Duodenal mucosa (tissue), 2 donors: Measurements from ENCODE around the gene ZHX3.
"Not testable (repeated sequence)": the region's sequence is repeated elsewhere in the genome, so short reads cannot be mapped to it uniquely, and the experiment has no call there.

Experiments used
- H3K27ac ChIP-seq: one replicate; pipeline ENCODE4 v1.7.0; 2013; ENCODE audit warnings: low read depth, low read length
- H3K27me3 ChIP-seq, 2 donors: one replicate each; pipeline ENCODE4 v1.7.0; 2013; ENCODE audit warnings: low read length in 2 of 2, control low read depth in 1 of 2; ENCODE audit not compliant: insufficient read depth in 2 of 2, control insufficient read depth in 1 of 2
- H3K36me3 ChIP-seq, 2 donors: one replicate each; pipeline ENCODE4 v1.7.0; 2013; ENCODE audit warnings: low read length in 2 of 2, control low read depth in 1 of 2; ENCODE audit not compliant: insufficient read depth in 2 of 2, control insufficient read depth in 1 of 2
- H3K4me1 ChIP-seq, 2 donors: one replicate each; pipeline ENCODE4 v1.7.0; 2013; ENCODE audit warnings: low read length in 2 of 2, control low read depth in 1 of 2; ENCODE audit not compliant: insufficient read depth in 2 of 2, control insufficient read depth in 1 of 2
- H3K4me3 ChIP-seq, 2 donors: one replicate each; pipeline ENCODE4 v1.7.0; 2013; ENCODE audit warnings: low read length in 2 of 2, low read depth in 1 of 2
- H3K9ac ChIP-seq, 2 donors: one replicate each; pipeline ENCODE4 v1.7.0; 2013; ENCODE audit warnings: low read length in 2 of 2, low read depth in 1 of 2
- H3K9me3 ChIP-seq, 2 donors: one replicate each; pipeline ENCODE4 v1.7.0; 2013; ENCODE audit warnings: low read length in 2 of 2, control low read depth in 1 of 2; ENCODE audit not compliant: control insufficient read depth in 1 of 2

ZHX3 gene

DNA sequence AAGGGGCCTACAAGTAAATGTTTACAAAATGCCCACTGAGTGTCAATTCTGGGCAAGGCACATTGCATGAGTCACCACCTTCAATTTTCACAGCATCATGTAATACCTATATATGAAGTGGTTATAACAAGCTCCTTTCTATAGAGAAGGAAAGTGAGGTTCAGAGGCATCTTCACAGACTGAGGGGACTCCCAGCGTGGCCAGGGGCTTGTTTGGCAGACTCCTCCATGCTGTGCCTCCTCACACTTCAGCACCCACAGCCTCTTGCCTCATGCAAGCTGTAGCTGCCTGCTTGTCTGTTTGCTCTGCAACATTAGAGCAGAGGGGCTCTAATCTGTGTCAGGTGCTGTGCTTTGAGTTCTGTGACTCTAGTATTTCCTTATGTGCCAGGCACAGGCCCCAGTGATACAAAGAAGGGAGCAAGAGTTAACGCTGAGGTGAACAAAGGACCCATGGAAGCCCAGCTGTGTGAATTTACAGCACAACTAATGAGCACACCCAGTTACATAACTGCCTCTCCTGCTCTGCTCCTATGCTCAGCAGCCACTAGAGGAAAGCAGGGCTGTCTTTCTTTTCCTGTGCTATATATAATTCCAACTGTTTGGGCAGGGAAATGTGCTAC is 72.3 kb downstream of the ZHX3 start:
- Histone ChIP-seq H3K4me1 (peaks cover 7 to 32% of the 10 kb centered on the region in 2 donors), H3K27me3 (no peaks in the 10 kb centered on the region), H3K27ac (no peak overlapping the region), H3K4me3 (no peak overlapping the region), H3K9ac (no peak overlapping the region), H3K36me3 (no peaks in the 10 kb centered on the region), H3K9me3 (no peaks in the 10 kb centered on the region)

DNA sequence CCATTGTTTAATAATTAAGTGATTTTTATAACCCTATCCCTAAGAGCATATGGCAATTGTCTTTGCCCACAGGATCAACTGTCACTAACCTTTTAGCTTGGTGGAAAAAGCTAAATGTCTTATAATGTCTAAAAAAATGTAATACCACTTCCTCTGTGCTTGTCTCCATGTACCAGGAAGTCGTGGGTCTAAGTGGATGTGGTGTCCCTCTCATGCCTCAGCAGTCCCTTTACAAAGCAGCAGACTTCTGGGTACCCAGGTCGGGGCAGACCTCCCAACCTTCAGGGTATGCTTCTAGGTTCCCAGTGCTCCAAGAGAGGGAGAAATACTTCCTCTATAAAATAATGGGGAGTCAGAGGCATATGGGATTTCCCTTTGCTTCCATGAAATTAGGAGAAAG is 74.7 kb downstream of the ZHX3 start:
- Histone ChIP-seq H3K27ac (no peak overlapping the region), H3K4me1 (peaks cover 3 to 24% of the 10 kb centered on the region in 2 donors)

DNA sequence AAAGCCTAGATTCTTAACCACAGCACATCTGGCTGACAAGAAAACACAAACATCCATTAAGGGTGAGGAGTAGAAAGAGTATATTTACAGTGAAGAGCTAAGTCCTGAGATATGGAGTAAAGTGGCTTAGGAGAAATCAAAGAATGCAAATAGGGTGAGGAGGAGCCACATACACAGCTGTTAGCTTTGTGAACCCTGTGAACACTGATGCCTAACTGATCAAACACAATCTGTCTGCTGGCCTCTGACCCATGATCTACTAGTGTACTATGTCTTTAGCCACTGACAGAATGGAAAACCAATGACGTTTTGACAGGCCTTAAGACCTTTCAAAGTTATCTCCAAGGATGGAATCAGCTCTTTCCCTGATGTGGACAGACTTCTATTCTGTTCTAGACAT is 75.2 kb downstream of the ZHX3 start:
- H3K9me3 ChIP-seq: no peaks in the 10 kb centered on the region
- H3K36me3 ChIP-seq: no peaks in the 10 kb centered on the region
- H3K4me3 ChIP-seq: no peak overlapping the region
- no peaks in the 10 kb centered on the region for H3K27me3 ChIP-seq
- H3K4me1 ChIP-seq: peaks cover 3 to 19% of the 10 kb centered on the region in 2 donors
- no peak overlapping the region for H3K27ac ChIP-seq
- no peak overlapping the region for H3K9ac ChIP-seq

More for the DNA sequence above, 74.7 kb downstream of the ZHX3 start:
- Histone ChIP-seq H3K4me3 (no peak overlapping the region), H3K36me3 (no peaks in the 10 kb centered on the region), H3K9ac (no peak overlapping the region), H3K9me3 (no peaks in the 10 kb centered on the region), H3K27me3 (no peaks in the 10 kb centered on the region)

DNA sequence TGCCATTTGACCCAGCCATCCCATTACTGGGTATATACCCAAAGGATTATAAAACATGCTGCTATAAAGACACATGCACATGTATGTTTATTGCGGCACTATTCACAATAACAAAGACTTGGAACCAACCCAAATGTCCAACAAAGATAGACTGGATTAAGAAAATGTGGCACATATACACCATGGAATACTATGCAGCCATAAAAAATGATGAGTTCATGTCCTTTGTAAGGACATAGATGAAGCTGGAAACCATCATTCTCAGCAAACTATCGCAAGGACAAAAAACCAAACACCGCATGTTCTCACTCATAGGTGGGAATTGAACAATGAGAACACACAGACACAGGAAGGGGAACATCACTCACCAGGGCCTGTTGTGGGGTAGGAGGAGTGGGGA is 80.3 kb downstream of the ZHX3 start:
- not testable (repeated sequence) for H3K36me3 ChIP-seq, H3K27me3 ChIP-seq, H3K4me3 ChIP-seq, H3K27ac ChIP-seq, H3K9me3 ChIP-seq, H3K9ac ChIP-seq
- H3K4me1 ChIP-seq: peaks cover 23 to 28% of the 10 kb centered on the region in 2 donors

DNA sequence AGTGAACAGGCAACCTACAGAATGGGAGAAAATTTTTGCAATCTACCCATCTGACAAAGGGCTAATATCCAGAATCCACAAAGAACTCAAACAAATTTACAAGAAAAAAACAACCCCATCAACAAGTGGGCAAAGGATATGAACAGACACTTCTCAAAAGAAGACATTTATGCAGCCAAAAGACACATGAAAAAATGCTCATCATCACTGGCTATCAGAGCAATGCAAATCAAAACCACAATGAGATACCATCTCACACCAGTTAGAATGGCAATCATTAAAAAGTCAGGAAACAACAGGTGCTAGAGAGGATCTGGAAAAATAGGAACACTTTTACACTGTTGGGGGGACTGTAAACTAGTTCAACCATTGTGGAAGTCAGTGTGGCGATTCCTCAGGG is 80.7 kb downstream of the ZHX3 start:
- H3K4me3 ChIP-seq, H3K9me3 ChIP-seq, H3K27ac ChIP-seq, H3K27me3 ChIP-seq, H3K9ac ChIP-seq, H3K36me3 ChIP-seq: not testable (repeated sequence)
- peaks cover 26 to 29% of the 10 kb centered on the region in 2 donors for H3K4me1 ChIP-seq

DNA sequence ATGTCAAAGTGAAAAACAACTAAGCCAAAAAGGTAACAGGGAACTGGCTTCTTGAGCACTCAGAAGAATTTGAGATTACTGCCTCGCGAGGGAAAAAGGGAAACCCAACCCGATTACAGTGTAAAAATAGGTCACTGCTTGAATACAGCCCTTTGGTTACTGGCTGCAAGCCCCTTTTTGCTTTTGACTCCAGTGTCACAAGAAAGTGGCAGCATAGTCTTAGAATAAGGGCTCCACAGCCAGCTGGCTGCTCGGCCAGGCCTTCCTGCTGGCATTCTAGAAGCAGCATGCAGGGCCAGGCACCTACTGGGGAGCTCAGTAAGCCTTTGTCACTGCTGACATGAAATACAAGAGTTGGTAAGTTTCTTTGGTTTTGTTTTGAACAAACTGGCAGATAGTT is 83.0 kb downstream of the ZHX3 start:
- no peak overlapping the region for H3K27ac ChIP-seq
- H3K36me3 ChIP-seq: no peaks in the 10 kb centered on the region
- H3K4me3 ChIP-seq: no peak overlapping the region
- no peaks in the 10 kb centered on the region for H3K9me3 ChIP-seq
- peaks cover 27 to 31% of the 10 kb centered on the region in 2 donors for H3K4me1 ChIP-seq
- no peaks in the 10 kb centered on the region for H3K27me3 ChIP-seq
- H3K9ac ChIP-seq: no peak overlapping the region

DNA sequence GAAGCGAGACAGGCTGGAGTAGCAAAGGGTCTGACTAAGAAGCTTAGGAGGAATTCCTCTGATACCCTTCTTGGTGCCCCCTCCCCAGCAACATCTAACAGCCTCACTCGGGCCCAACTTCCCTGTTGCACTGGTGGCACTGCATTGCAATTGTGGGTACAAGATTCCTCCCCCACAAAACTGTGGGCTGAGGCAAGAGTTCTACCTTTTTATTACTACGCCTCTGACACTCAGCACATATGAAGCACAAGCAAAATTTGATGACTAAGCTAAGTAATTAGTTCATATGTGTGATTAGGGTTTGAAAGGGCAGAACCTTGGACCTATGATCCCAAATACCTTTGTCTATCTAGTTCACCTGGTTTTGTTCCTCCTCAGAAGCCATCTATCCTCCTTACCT is 83.5 kb downstream of the ZHX3 start:
- H3K27ac ChIP-seq: no peak overlapping the region
- H3K9me3 ChIP-seq: no peaks in the 10 kb centered on the region
- no peaks in the 10 kb centered on the region for H3K36me3 ChIP-seq
- H3K4me3 ChIP-seq: no peak overlapping the region
- no peak overlapping the region for H3K9ac ChIP-seq
- H3K27me3 ChIP-seq: no peaks in the 10 kb centered on the region
- peaks cover 27 to 31% of the 10 kb centered on the region in 2 donors for H3K4me1 ChIP-seq

DNA sequence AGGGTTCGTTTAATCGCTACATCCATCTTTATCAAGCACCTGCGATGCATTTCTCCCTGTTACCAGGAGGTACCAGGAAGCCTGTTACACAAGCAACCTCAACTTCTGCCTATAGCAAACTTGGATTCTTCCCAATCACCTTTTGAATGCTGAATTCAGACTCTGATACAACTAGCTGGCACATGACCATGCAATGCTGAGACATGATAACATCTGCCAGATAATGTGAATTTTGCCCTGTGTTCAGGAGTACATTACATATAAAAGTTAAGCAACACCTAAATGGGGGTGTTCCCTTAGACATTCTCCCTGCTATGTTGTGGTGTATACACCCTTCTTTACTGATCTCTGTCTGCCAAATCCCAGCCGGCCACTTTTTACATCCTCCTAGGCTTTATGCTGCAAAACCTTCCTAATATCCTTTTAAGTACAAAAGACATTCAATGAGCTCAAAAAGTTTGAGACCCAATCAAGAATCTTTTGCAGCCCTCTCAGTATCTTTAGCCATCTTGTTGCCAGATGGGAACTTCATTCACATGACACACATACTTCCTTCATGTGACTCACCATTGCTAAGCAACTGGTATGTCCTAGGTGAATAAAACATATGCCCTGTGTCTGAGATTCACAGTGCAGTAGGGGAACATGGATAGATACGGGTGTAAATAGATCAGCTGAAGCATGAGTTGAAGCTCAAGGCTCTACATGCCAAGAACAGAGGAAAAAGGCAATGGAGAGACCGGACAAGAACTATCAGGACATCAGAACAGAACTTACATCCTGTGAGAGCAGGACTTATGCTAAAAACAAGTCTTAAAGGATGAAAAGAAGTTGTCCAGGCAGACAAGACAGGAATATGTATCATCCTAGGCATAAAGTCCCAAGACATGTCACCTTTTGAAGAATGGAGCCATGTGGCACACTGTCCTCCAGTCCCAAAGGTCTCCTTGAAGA is 84.3 kb downstream of the ZHX3 start:
- Histone ChIP-seq H3K9ac (peak overlapping the region; percentile 19 to 30), H3K27me3 (no peaks in the 10 kb centered on the region), H3K9me3 (no peaks in the 10 kb centered on the region), H3K36me3 (no peaks in the 10 kb centered on the region), H3K27ac (no peak overlapping the region), H3K4me1 (peaks cover 27 to 31% of the 10 kb centered on the region in 2 donors), H3K4me3 (peak overlapping the region in 1 of 2 donors; percentile 25)

DNA sequence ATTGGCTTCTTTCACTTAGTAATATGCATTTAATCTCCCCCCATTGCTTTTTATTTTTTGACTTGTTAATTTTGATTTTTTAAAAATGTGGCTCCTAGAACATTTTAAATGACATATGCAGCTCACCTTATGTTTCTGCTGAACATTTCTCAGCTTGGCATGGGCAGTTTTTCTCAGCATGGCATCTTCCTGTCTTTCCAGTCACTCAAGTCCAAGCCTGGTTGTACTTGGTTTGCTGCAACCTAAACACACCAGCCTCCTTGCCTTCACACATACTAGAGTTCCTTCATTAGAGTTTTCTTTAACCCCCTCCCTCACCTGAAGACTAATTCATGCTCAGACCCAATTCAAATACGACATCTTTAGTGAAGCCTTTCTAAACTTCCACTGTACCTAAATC is 86.4 kb downstream of the ZHX3 start:
- no peak overlapping the region for H3K4me3 ChIP-seq
- no peak overlapping the region for H3K27ac ChIP-seq
- no peaks in the 10 kb centered on the region for H3K9me3 ChIP-seq
- peaks cover 27 to 31% of the 10 kb centered on the region in 2 donors for H3K4me1 ChIP-seq
- H3K27me3 ChIP-seq: no peaks in the 10 kb centered on the region
- no peak overlapping the region for H3K9ac ChIP-seq
- no peaks in the 10 kb centered on the region for H3K36me3 ChIP-seq

DNA sequence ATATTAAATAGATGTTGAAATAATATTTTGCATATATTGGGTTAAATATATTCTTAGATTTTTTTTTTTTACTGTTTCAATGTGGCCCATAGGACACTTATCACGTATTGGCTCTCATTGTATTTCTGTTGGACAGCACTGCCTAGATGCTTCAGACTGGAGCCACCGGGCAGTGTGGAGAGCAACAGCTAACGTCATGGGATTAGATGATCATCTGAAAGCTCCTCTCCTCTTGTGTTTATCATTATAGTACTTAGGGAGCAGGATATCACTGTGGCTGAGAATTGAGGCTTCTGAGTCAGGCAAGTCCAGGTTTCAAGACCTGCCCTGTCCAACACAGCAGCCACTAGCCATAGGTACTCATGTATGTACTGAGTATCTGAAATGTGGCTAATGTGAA is 87.4 kb downstream of the ZHX3 start:
- Histone ChIP-seq H3K9ac (no peak overlapping the region), H3K27ac (no peak overlapping the region), H3K4me3 (no peak overlapping the region), H3K27me3 (no peaks in the 10 kb centered on the region), H3K4me1 (peaks cover 27 to 31% of the 10 kb centered on the region in 2 donors), H3K9me3 (no peaks in the 10 kb centered on the region), H3K36me3 (no peaks in the 10 kb centered on the region)
